Measurements from ENCODE around the gene LCE1F. TPM values are rescaled to one million over a fixed set of nuclear protein-coding genes. Genes with fewer than 3 reads are reported as not detected.

The LCE1F gene, protein sequence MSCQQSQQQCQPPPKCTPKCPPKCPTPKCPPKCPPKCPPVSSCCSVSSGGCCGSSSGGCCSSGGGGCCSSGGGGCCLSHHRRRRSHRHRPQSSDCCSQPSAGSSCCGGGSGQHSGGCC
- total RNA-seq (2022; extraction: Qiagen RNA extraction) = not detected in 5 replicates

DNA sequence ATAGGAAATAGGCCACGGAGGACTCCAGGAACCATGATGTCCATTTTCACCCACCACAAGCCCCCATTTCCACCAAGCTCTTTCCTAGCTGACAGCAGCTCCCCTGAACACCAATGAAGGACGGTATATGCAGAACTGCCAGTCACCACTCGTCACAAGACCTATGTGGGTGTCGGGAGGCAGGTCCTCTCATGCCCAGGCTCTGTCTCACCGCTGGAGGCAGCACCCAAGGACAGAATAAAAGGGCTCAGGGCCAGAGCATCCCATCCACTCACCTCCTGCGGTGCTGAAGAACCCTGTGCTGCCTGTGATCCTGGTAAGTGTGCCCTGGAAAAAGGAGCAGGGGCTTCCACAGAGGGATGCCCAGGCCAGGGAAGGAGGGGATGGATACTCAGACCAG lies at the start of gene LCE1F:
Gene LCE1F, plus strand, starts transcription at position 266 of the 400 bp plus-strand sequence. CDS start 1,232 bp downstream, outside the sequence.

DNA sequence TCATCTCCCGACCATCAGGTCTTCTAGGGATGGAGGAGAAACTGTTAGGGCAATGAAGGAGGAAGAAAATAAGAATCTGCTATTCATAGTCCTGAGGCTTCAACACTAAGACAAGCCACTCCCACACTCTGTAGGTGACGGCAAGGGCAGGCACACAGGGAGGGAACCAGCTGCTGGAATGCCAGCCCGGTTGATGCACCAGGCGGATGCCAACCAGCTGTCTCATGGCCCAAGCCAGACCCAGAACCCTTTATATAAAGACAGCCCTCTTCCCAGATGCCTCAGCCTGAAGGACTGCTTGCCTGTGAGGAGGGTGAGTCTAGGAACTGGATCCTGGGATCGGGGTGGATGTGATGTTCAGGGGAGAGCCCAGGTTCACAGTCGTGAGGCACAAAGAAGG lies 17.2 kb upstream of the LCE1F start, which contains the start of gene KPRP:
Gene KPRP, plus strand, starts transcription at position 279 of the 400 bp plus-strand sequence. CDS start 1,564 bp downstream, outside the sequence.

DNA sequence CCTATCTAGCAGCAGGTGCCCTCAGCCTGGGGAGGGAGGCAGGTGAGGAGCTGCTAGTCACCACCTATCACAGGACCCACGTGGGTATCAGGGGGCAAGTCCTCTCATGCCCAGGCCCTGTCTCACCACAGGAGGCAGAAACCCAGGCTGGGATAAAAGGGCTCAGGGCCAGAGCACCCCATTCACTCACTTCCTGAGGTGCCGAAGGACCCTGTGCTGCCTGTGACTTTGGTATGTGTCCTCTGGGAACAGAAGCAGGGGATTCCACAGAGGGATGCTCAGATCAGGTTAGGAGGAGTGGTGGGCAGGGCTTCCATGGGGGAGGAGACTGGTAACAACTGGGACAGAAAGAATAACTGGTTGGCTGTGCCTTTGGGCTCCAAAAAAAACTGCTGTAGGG lies 11.1 kb downstream of the LCE1F start, which contains the start of gene LCE1E:
Gene LCE1E, plus strand, starts transcription at position 181 of the 400 bp plus-strand sequence. CDS start 1,043 bp downstream, outside the sequence.

DNA sequence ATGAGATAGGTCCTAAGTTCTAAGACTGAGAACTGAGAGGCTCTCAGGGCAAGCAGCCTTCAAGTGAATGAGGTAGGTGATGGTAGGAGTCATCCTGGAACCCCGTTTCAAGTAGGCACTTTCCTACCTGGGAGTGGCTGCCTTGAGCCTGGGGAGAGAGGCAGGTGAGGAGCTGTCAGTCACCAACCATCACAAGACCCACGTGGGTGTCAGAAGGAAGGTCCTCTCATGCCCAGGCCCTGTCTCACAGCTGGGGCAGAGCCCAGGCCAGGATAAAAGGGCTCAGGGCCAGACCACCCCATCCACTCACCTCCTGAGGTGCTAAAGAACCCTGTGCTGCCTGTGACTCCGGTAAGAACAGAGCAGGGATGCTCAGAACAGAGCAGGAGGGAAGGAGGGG lies 21.5 kb downstream of the LCE1F start, which contains the start of gene LCE1D:
Gene LCE1D, plus strand, starts transcription at position 301 of the 400 bp plus-strand sequence. CDS start 1,074 bp downstream, outside the sequence.

DNA sequence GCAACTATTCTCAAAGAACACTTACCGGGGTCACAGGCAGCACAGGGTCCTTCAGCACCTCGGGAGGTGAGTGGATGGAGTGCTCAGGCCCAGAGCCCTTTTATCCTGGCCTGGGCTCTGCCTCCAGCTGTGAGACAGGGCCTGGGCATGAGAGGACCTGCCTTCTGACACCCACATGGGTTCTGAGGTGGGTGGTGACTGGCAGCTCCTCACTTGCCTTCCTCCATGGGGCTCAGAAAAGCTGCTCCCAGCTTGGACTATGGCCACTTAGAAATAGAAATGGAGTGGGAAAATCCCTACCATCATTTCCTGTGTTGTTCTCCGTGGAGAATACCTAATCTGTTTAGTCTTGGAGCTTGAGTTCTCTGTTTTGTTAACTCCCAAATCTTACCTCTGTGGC lies 31.6 kb downstream of the LCE1F start, which contains the start of gene LCE1C:
Gene LCE1C, minus strand, starts transcription at position 76 of the 400 bp plus-strand sequence. CDS start 1,173 bp downstream, outside the sequence.

DNA sequence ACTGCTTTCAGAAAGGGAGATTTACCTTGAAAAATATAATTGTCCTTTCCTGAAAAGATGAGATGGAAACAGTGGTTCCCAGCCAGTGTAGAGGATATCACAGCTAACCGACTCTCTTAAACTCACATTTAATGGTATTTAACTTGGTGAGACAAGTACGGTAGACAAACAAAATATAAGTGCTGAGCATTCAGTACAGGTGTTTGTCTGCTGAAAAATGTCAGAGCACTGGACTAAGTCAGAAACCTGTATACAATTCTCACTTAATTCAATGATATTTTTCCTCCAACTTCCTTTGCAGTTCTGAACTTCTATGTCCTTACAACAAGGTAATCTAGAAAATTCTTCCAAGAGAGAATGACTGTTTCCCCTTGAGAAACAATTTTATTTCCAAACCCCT lies 36.7 kb downstream of the LCE1F start, which contains the start of gene LCE1B:
Gene LCE1B, plus strand, starts transcription at position 301 of the 400 bp plus-strand sequence. CDS start 476 bp downstream, outside the sequence.

Other genes with a start within 250 kb of the LCE1F start
- gene LCE3E, start 208.4 kb upstream of the LCE1F start, total RNA-seq (2022; extraction: Qiagen RNA extraction) = 0.24 to 0.26 TPM in 2 of 5 replicates, not detected in the others
- 2.1 to 4.5 TPM (median 3.6 TPM) in 5 replicates for gene LCE3D, start 194.6 kb upstream of the LCE1F start, total RNA-seq (2022; extraction: Qiagen RNA extraction)
- not detected in 5 replicates for gene LCE3C, start 174.9 kb upstream of the LCE1F start, total RNA-seq (2022; extraction: Qiagen RNA extraction)
- not detected in 5 replicates for gene LCE3B, start 161.3 kb upstream of the LCE1F start, total RNA-seq (2022; extraction: Qiagen RNA extraction)
- gene LCE3A, start 152.0 kb upstream of the LCE1F start, total RNA-seq (2022; extraction: Qiagen RNA extraction) = not detected in 5 replicates
- gene LCE2D, start 111.8 kb upstream of the LCE1F start, total RNA-seq (2022; extraction: Qiagen RNA extraction) = not detected in 5 replicates
- not detected in 5 replicates for gene LCE2C, start 99.9 kb upstream of the LCE1F start, total RNA-seq (2022; extraction: Qiagen RNA extraction)
- gene LCE2B, start 89.0 kb upstream of the LCE1F start, total RNA-seq (2022; extraction: Qiagen RNA extraction) = not detected in 5 replicates
- not detected in 5 replicates for gene LCE2A, start 76.8 kb upstream of the LCE1F start, total RNA-seq (2022; extraction: Qiagen RNA extraction)
- not detected in 5 replicates for gene LCE4A, start 67.0 kb upstream of the LCE1F start, total RNA-seq (2022; extraction: Qiagen RNA extraction)
- gene KPRP, start 17.1 kb upstream of the LCE1F start, total RNA-seq (2022; extraction: Qiagen RNA extraction) = not detected in 5 replicates
- gene LCE1E, start 11.1 kb downstream of the LCE1F start, total RNA-seq (2022; extraction: Qiagen RNA extraction) = not detected in 5 replicates
- gene LCE1D, start 21.6 kb downstream of the LCE1F start, total RNA-seq (2022; extraction: Qiagen RNA extraction) = not detected in 5 replicates
- gene LCE1C, start 31.5 kb downstream of the LCE1F start, total RNA-seq (2022; extraction: Qiagen RNA extraction) = 0.14 TPM in 1 of 5 replicates, not detected in the others
- 0.08 TPM in 1 of 5 replicates, not detected in the others for gene LCE1B, start 36.8 kb downstream of the LCE1F start, total RNA-seq (2022; extraction: Qiagen RNA extraction)
- gene LCE1A, start 52.3 kb downstream of the LCE1F start, total RNA-seq (2022; extraction: Qiagen RNA extraction) = not detected in 5 replicates
- gene LCE6A, start 67.7 kb downstream of the LCE1F start, total RNA-seq (2022; extraction: Qiagen RNA extraction) = not detected in 5 replicates
- gene LCE7A, start 84.9 kb downstream of the LCE1F start, total RNA-seq (2022; extraction: Qiagen RNA extraction) = not detected in 5 replicates
- not detected in 5 replicates for gene SMCP, start 103.2 kb downstream of the LCE1F start, total RNA-seq (2022; extraction: Qiagen RNA extraction)
- gene IVL, start 133.4 kb downstream of the LCE1F start, total RNA-seq (2022; extraction: Qiagen RNA extraction) = 0.05 to 0.12 TPM (median 0.09 TPM) in 5 replicates
- not detected in 5 replicates for gene SPRR5, start 172.1 kb downstream of the LCE1F start, total RNA-seq (2022; extraction: Qiagen RNA extraction)
- not detected in 5 replicates for gene SPRR4, start 195.5 kb downstream of the LCE1F start, total RNA-seq (2022; extraction: Qiagen RNA extraction)
- not detected in 5 replicates for gene SPRR1A, start 208.9 kb downstream of the LCE1F start, total RNA-seq (2022; extraction: Qiagen RNA extraction)
- gene SPRR3, start 226.6 kb downstream of the LCE1F start, total RNA-seq (2022; extraction: Qiagen RNA extraction) = not detected in 5 replicates